HCT116 (cell line): ENCODE measurements around the gene TMEM223. TPM values are rescaled to one million over a fixed set of nuclear protein-coding genes. Genes with fewer than 3 reads are reported as not detected.
"Not testable (repeated sequence)": the region's sequence is repeated elsewhere in the genome, so short reads cannot be mapped to it uniquely, and the experiment has no call there.

Experiments
- ATAC-seq: fragments of 200-7000 bp; cut with Tn5 transposase; 2 replicates; pipeline ENCODE4 v1.9.1; 2020; ENCODE audit warnings: mild to moderate bottlenecking, moderate library complexity
- BruUV-seq: library from RNA; stranded (reverse); fragments of 400-500 nt; replicated peaks from 2 replicates; lab custom pipeline; 2021; lab: Mats Ljungman, UMichigan
- CTCF ChIA-PET: fragments of 300-600 bp; sonication (Branson Sonifier 250); formaldehyde crosslinking; loops from one replicate; lab custom pipeline; 2021; ENCODE audit warnings: antibody characterized with exemption; lab: Charles Lee
- POLR2A ChIA-PET: fragments of 300-600, 350-600 bp; sonication (Branson Sonifier 250); formaldehyde crosslinking; loops from one replicate; lab custom pipeline; 2021; ENCODE audit warnings: antibody characterized with exemption; lab: Charles Lee
- RAD21 ChIA-PET, 2 experiments: fragments of 300-600 bp; sonication (Branson Sonifier 250); formaldehyde crosslinking; loops; one replicate each; lab custom pipeline; 2023; ENCODE audit warnings: low total read pairs in 2 of 2; ENCODE audit not compliant: uncharacterized antibody in 2 of 2, unreplicated experiment in 2 of 2, low non-redundant PET in 1 of 2; lab: Charles Lee
- DNase-seq: peaks from one replicate; pipeline ENCODE4 v3.0.0-alpha.2; 2010; ENCODE audit warnings: low read depth, low spot score
- H2AFZ ChIP-seq: fragments of 200-600 bp; shearing (Covaris generic), sonication (generic); 2 replicates; pipeline ENCODE4 v1.6.1; 2017; ENCODE audit warnings: low read depth, mixed run types, mixed read lengths, antibody characterized with exemption, low read length; ENCODE audit not compliant: poor library complexity, severe bottlenecking
- H3K27ac ChIP-seq: 2 replicates; pipeline ENCODE4 v1.5.1; 2012; ENCODE audit warnings: low read depth, low read length
- H3K27me3 ChIP-seq: fragments of 200-600 bp; sonication (generic); 2 replicates; pipeline ENCODE4 v1.6.1; 2016; ENCODE audit warnings: mixed run types, low read length, mixed read lengths; ENCODE audit not compliant: insufficient read depth
- H3K36me3 ChIP-seq, 2 experiments: fragments of 200-500 bp in 1 of 2; fragments of 200-600 bp in 1 of 2; sonication (Bioruptor generic) in 1 of 2; sonication (generic) in 1 of 2; 2 replicates each; pipeline versions ENCODE4 v1.5.1 to v1.6.1; 2014 to 2016; ENCODE audit warnings: low read length in 2 of 2, inconsistent platforms in 1 of 2, mixed read lengths in 1 of 2, mixed run types in 1 of 2; ENCODE audit not compliant: insufficient read depth in 2 of 2, control insufficient read depth in 1 of 2
- H3K4me1 ChIP-seq, 2 experiments: fragments of 200-600 bp in 1 of 2; sonication (generic) in 1 of 2; 2 replicates each; pipeline versions ENCODE4 v1.5.1 to v1.6.1; 2012 to 2017; ENCODE audit warnings: low read length in 2 of 2, inconsistent platforms in 1 of 2, mild to moderate bottlenecking in 1 of 2, mixed read lengths in 1 of 2, mixed run types in 1 of 2, moderate library complexity in 1 of 2; ENCODE audit not compliant: insufficient read depth in 2 of 2, control insufficient read depth in 1 of 2
- H3K4me2 ChIP-seq: fragments of 200-600 bp; sonication (generic); 2 replicates; pipeline ENCODE4 v1.6.1; 2017; ENCODE audit warnings: mixed run types, low read length, mixed read lengths
- H3K4me3 ChIP-seq, 2 experiments: fragments of 200-600 bp in 1 of 2; sonication (generic) in 1 of 2; replicated peaks in 1 of 2; 2 replicates each; pipeline ENCODE4 v1.5.1; 2011 to 2016; ENCODE audit warnings: low read length in 2 of 2, control low read depth in 1 of 2, low read depth in 1 of 2, mild to moderate bottlenecking in 1 of 2, mixed read lengths in 1 of 2, mixed run types in 1 of 2
- H3K79me2 ChIP-seq: fragments of 200-600 bp; sonication (generic); 2 replicates; pipeline ENCODE4 v1.6.1; 2017; ENCODE audit warnings: mild to moderate bottlenecking, mixed run types, low read length, moderate library complexity, mixed read lengths; ENCODE audit not compliant: insufficient read depth
- H3K9ac ChIP-seq: fragments of 200-600 bp; sonication (generic); 2 replicates; pipeline ENCODE4 v1.6.1; 2016; ENCODE audit warnings: low read length, mixed read lengths
- H3K9me2 ChIP-seq: fragments of 200-600 bp; sonication (generic), shearing (Covaris generic); 2 replicates; pipeline ENCODE4 v1.6.1; 2017; ENCODE audit warnings: mixed run types, mild to moderate bottlenecking, moderate library complexity; ENCODE audit not compliant: insufficient read depth
- H3K9me3 ChIP-seq, 2 experiments: fragments of 200-500 bp in 1 of 2; fragments of 200-600 bp in 1 of 2; sonication (Bioruptor generic) in 1 of 2; sonication (generic) in 1 of 2; 2 replicates each; pipeline ENCODE4 v1.6.1; 2014 to 2017; ENCODE audit warnings: low read length in 2 of 2, mixed read lengths in 2 of 2, inconsistent platforms in 1 of 2, low read depth in 1 of 2, mild to moderate bottlenecking in 1 of 2, mixed run types in 1 of 2, moderate library complexity in 1 of 2; ENCODE audit not compliant: control insufficient read depth in 1 of 2, insufficient read depth in 1 of 2
- H4K20me1 ChIP-seq: fragments of 200-600 bp; sonication (generic), shearing (Covaris generic); 2 replicates; pipeline ENCODE4 v1.6.1; 2017; ENCODE audit warnings: mixed run types, mild to moderate bottlenecking, moderate library complexity; ENCODE audit not compliant: insufficient read depth
- CBX3 ChIP-seq: IDR thresholded peaks from 2 replicates; pipeline ENCODE4 v1.6.1; 2012; ENCODE audit warnings: low read depth
- EZH2 ChIP-seq: fragments of 200-600 bp; sonication (generic); IDR thresholded peaks from 2 replicates; pipeline ENCODE4 v1.6.1; 2017; ENCODE audit warnings: antibody characterized with exemption, mixed run types
- MAX ChIP-seq: IDR thresholded peaks from 2 replicates; pipeline ENCODE4 v1.6.1; 2012
- SIN3A ChIP-seq: IDR thresholded peaks from 2 replicates; pipeline ENCODE4 v1.6.1; 2012; ENCODE audit warnings: low read depth
- TCF7L2 ChIP-seq: IDR thresholded peaks from 2 replicates; pipeline ENCODE4 v1.7.0; 2011; ENCODE audit warnings: borderline replicate concordance, inconsistent platforms; ENCODE audit not compliant: insufficient read depth, insufficient read length; ENCODE audit errors: extremely low read depth
- YY1 ChIP-seq: IDR thresholded peaks from 2 replicates; pipeline ENCODE4 v1.6.1; 2011; ENCODE audit warnings: low read length, low read depth, moderate library complexity, mild to moderate bottlenecking; ENCODE audit not compliant: insufficient replicate concordance; ENCODE audit errors: extremely low read depth
- ZFX ChIP-seq: fragments of 450-650 bp; IDR thresholded peaks from 2 replicates; pipeline ENCODE4 v1.6.1; 2017
- intact Hi-C: fragments of 100-400 bp; cut with micrococcal nuclease; formaldehyde crosslinking; loops from 2 replicates; pipeline ENCODE4 v1.10.0; 2022
- total RNA-seq: library from RNA; stranded (reverse); gene quantifications from one replicate; pipeline ENCODE4 v1.2.1, GENCODE V29; 2021; ENCODE audit not compliant: unreplicated experiment

TMEM223 gene
- total RNA-seq, 1 experiment from 2014 or later = 18.4 TPM

DNA sequence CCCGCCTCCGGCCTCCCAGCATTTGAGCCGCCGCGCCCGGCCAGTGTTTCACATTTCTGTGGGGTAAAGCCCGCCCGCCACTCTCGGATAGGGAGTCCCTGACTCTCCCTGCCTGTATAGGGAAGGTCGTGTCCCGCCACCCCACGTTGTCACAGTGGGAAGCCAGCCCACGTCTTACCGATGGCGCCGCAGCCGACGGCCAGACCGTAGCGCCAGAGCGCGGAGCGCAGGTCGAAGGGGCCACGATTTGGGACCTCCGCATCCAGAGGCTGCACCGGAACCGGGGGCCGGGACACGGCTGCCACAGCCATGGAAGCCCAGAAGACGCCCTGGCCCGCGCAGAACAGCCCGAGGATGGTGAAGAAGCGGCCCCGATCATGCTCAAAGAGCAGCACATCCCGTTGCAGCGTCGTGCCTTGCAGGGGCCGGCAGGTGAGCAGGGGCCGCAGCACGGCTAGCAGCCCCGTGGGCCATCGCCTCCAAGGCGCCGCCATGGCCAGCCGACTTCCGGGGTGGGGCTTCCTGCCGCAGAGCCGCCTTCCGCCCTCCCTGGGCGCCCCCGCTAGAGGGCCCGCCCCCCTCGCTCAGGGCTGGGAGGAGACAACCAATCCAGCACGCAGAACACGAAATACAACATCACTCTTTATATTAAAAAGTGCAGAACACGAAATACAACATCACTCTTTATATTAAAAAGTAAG lies at the start of gene TMEM223 (continued):
- TF ChIP-seq EZH2 (no peak), SIN3A (no peak), MAX (no peak), YY1 (peak; percentile 90), CBX3 (no peak)

GRCh38 chr11:62840721-62841360 lies 49.0 kb upstream of the TMEM223 start:
- TF ChIP-seq TCF7L2 = peak; percentile 15
- peak; percentile 33; the same call in 1 of the 2 replicates for TF ChIP-seq ZFX
- intact Hi-C loops = loop anchor here (1.0 to 5.0 kb wide), 4 partner anchors 9 to 284 kb away; partner anchors contain the start of genes STX5, TEX54 and TTC9C
- peak overlapping the region; percentile 94 for H3K27ac ChIP-seq
- CTCF ChIA-PET = interaction anchor here (1.2 to 2.9 kb wide), 4 partner anchors 21 to 446 kb away, joined by 3 to 11 read pairs (median 6); partner anchors contain the start of genes SLC3A2 and TUT1
- not testable (repeated sequence) for H3K9me3 ChIP-seq, H4K20me1 ChIP-seq, H2AFZ ChIP-seq, H3K27me3 ChIP-seq, H3K9me2 ChIP-seq, BruUV-seq
- H3K9ac ChIP-seq = peak overlapping the region; percentile 98
- H3K36me3 ChIP-seq = peaks cover under 1 to 17% of the 10 kb centered on the region in 2 experiments; a peak in 3 of 4 replicates
- peaks cover 37% of the 10 kb centered on the region for H3K79me2 ChIP-seq
- POLR2A ChIA-PET = interaction anchor here (0.6 to 3.4 kb wide), 78 partner anchors 8 to 1491 kb away, joined by 3 to 343 read pairs (median 5); partner anchors contain the start of genes AHNAK, B3GAT3, C11orf98 and CSKMT
- peak overlapping the region; percentile 82 to 87 for H3K4me3 ChIP-seq
- H3K4me2 ChIP-seq = peak overlapping the region; percentile 92
- RAD21 ChIA-PET = interaction anchor here in 1 of 2 experiments (1.0 kb wide), 1 partner anchor 9 kb away, joined by 3 read pairs; the partner anchor contains the start of gene STX5
- peaks cover 8 to 36% of the 10 kb centered on the region in 2 experiments; a peak in 3 of 4 replicates for H3K4me1 ChIP-seq
- DNase-seq (peak; percentile 43), ATAC-seq (peak; percentile 12)
